ENCODE data around the gene ZNF860.
"Not testable (repeated sequence)": the region's sequence is repeated elsewhere in the genome, so short reads cannot be mapped to it uniquely, and the experiment has no call there.

Gene ZNF860

GRCh38 chr3:32000877-32001276, 19.3 kb downstream of the ZNF860 start:
- DNase-seq, result no peak

GRCh38 chr3:32002561-32003368, 21.2 kb downstream of the ZNF860 start:
- DNase-seq, result no peak

GRCh38 chr3:32003380-32003779, 21.8 kb downstream of the ZNF860 start:
- no peak for DNase-seq

GRCh38 chr3:32004113-32004765, 22.7 kb downstream of the ZNF860 start:
- DNase-seq, result no peak

- no peak for DNase-seq
Measured at GRCh38 chr3:32009101-32009500, 27.6 kb downstream of the ZNF860 start.

- no peak for DNase-seq
Measured at GRCh38 chr3:32009957-32010356, 28.4 kb downstream of the ZNF860 start.

GRCh38 chr3:32010699-32011098, 29.1 kb downstream of the ZNF860 start:
- not testable (repeated sequence) for DNase-seq

GRCh38 chr3:32015638-32016037, 34.1 kb downstream of the ZNF860 start:
- DNase-seq, result not testable (repeated sequence)

GRCh38 chr3:32017286-32017685, 35.7 kb downstream of the ZNF860 start:
- no peak for DNase-seq

- DNase-seq, result peak; percentile 21
Measured at GRCh38 chr3:32018757-32019564, 37.4 kb downstream of the ZNF860 start.

- no peak for DNase-seq
Measured at GRCh38 chr3:32021155-32021554, 39.6 kb downstream of the ZNF860 start.

- no peak for DNase-seq
Measured at GRCh38 chr3:32021748-32022147, 40.2 kb downstream of the ZNF860 start.

- DNase-seq, result no peak
Measured at GRCh38 chr3:32022947-32023346, 41.4 kb downstream of the ZNF860 start.

GRCh38 chr3:32026593-32026992, 45.0 kb downstream of the ZNF860 start:
- DNase-seq, result no peak

- no peak for DNase-seq
Measured at GRCh38 chr3:32037932-32038267, 56.4 kb downstream of the ZNF860 start.

- DNase-seq, result no peak
Measured at GRCh38 chr3:32041316-32041715, 59.8 kb downstream of the ZNF860 start.
